Astrocyte (in vitro differentiated cells and primary cell): ENCODE data around the gene RIT2.

Experiments used
- CTCF ChIP-seq: IDR thresholded peaks from 2 replicates; pipeline ENCODE4 v1.5.1; 2011; ENCODE audit warnings: low read depth, mild to moderate bottlenecking, inconsistent platforms, low read length, moderate library complexity; ENCODE audit not compliant: insufficient read depth
- EZH2 ChIP-seq: IDR thresholded peaks from 2 replicates; pipeline ENCODE4 v1.6.1; 2012; ENCODE audit warnings: mild to moderate bottlenecking, low read length, inconsistent platforms; ENCODE audit not compliant: insufficient read depth

GRCh38 chr18:42839408-42839807 lies 276.1 kb downstream of the RIT2 start:
- TF ChIP-seq CTCF (no peak), EZH2 (no peak)
